HG02970 (cell line): ENCODE data around the gene PREPL.
"Not testable (repeated sequence)": the region's sequence is repeated elsewhere in the genome, so short reads cannot be mapped to it uniquely, and the experiment has no call there.

Experiments used
- ATAC-seq: cut with Tn5 transposase; IDR thresholded peaks from one replicate; pipeline ENCODE4 v1.9.1; 2021; ENCODE audit warnings: mild to moderate bottlenecking, moderate library complexity, moderate number of reproducible peaks; ENCODE audit not compliant: unreplicated experiment, low FRiP score

The PREPL gene

GRCh38 chr2:44361330-44362206, at the start of gene PREPL, which contains the start of gene CAMKMT:
Gene PREPL, minus strand, starts transcription at chr2:44361494. Its CDS starts 15,152 bp downstream, at chr2:44346342.
Gene CAMKMT, plus strand, starts transcription at chr2:44361947.
- ATAC-seq: peak; percentile 79

- ATAC-seq: no peak
These were observed 37.1 kb upstream of the PREPL start for GRCh38 chr2:44398243-44398897.

- no peak for ATAC-seq
These were observed 36.3 kb upstream of the PREPL start for GRCh38 chr2:44397447-44398175.

GRCh38 chr2:44392338-44392943, 31.1 kb upstream of the PREPL start:
- ATAC-seq: no peak

GRCh38 chr2:44389895-44390294, 28.6 kb upstream of the PREPL start:
- ATAC-seq: no peak

GRCh38 chr2:44388877-44389276, 27.6 kb upstream of the PREPL start:
- ATAC-seq: no peak

GRCh38 chr2:44385226-44385625, 23.9 kb upstream of the PREPL start:
- not testable (repeated sequence) for ATAC-seq

GRCh38 chr2:44377486-44377885, 16.2 kb upstream of the PREPL start:
- no peak for ATAC-seq

GRCh38 chr2:44372246-44372645, 11.0 kb upstream of the PREPL start:
- no peak for ATAC-seq

- no peak for ATAC-seq
These were observed 10.2 kb upstream of the PREPL start for GRCh38 chr2:44371445-44371844.

- no peak for ATAC-seq
These were observed 8.1 kb upstream of the PREPL start for GRCh38 chr2:44369392-44369791.

- ATAC-seq: no peak
These were observed 6.3 kb upstream of the PREPL start for GRCh38 chr2:44367591-44367990.

GRCh38 chr2:44364604-44365003, 3.3 kb upstream of the PREPL start:
- no peak for ATAC-seq

- peak; percentile 17 for ATAC-seq
These were observed 1.1 kb upstream of the PREPL start for GRCh38 chr2:44362207-44363015.

GRCh38 chr2:44360749-44361329, 455 bp downstream of the PREPL start:
- ATAC-seq: no peak

- no peak for ATAC-seq
These were observed 2.8 kb downstream of the PREPL start for GRCh38 chr2:44358503-44358902.

GRCh38 chr2:44354761-44355160, 6.5 kb downstream of the PREPL start:
- ATAC-seq: no peak

GRCh38 chr2:44352510-44352909, 8.8 kb downstream of the PREPL start:
- ATAC-seq: no peak

GRCh38 chr2:44351676-44352075, 9.6 kb downstream of the PREPL start:
- no peak for ATAC-seq
